ENCODE results near the gene NAA20. TPM values are rescaled to one million over a fixed set of nuclear protein-coding genes. Genes with fewer than 3 reads are reported as not detected.

NAA20 gene
- total and polyA plus RNA-seq, 2 of the 13 experiments (the other 11 are each of a cell fraction or from before 2014, with no cell fraction given) = 81.9 to 82.8 TPM

GRCh38 chr20:20002101-20002998 is 14.8 kb upstream of the NAA20 start (continued):
- TF ChIP-seq, protein P1, sequence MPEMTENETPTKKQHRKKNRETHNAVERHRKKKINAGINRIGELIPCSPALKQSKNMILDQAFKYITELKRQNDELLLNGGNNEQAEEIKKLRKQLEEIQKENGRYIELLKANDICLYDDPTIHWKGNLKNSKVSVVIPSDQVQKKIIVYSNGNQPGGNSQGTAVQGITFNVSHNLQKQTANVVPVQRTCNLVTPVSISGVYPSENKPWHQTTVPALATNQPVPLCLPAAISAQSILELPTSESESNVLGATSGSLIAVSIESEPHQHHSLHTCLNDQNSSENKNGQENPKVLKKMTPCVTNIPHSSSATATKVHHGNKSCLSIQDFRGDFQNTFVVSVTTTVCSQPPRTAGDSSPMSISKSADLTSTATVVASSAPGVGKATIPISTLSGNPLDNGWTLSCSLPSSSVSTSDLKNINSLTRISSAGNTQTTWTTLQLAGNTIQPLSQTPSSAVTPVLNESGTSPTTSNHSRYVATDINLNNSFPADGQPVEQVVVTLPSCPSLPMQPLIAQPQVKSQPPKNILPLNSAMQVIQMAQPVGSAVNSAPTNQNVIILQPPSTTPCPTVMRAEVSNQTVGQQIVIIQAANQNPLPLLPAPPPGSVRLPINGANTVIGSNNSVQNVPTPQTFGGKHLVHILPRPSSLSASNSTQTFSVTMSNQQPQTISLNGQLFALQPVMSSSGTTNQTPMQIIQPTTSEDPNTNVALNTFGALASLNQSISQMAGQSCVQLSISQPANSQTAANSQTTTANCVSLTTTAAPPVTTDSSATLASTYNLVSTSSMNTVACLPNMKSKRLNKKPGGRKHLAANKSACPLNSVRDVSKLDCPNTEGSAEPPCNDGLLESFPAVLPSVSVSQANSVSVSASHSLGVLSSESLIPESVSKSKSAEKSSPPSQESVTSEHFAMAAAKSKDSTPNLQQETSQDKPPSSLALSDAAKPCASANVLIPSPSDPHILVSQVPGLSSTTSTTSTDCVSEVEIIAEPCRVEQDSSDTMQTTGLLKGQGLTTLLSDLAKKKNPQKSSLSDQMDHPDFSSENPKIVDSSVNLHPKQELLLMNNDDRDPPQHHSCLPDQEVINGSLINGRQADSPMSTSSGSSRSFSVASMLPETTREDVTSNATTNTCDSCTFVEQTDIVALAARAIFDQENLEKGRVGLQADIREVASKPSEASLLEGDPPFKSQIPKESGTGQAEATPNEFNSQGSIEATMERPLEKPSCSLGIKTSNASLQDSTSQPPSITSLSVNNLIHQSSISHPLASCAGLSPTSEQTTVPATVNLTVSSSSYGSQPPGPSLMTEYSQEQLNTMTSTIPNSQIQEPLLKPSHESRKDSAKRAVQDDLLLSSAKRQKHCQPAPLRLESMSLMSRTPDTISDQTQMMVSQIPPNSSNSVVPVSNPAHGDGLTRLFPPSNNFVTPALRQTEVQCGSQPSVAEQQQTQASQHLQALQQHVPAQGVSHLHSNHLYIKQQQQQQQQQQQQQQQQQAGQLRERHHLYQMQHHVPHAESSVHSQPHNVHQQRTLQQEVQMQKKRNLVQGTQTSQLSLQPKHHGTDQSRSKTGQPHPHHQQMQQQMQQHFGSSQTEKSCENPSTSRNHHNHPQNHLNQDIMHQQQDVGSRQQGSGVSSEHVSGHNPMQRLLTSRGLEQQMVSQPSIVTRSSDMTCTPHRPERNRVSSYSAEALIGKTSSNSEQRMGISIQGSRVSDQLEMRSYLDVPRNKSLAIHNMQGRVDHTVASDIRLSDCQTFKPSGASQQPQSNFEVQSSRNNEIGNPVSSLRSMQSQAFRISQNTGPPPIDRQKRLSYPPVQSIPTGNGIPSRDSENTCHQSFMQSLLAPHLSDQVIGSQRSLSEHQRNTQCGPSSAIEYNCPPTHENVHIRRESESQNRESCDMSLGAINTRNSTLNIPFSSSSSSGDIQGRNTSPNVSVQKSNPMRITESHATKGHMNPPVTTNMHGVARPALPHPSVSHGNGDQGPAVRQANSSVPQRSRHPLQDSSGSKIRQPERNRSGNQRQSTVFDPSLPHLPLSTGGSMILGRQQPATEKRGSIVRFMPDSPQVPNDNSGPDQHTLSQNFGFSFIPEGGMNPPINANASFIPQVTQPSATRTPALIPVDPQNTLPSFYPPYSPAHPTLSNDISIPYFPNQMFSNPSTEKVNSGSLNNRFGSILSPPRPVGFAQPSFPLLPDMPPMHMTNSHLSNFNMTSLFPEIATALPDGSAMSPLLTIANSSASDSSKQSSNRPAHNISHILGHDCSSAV (CRISPR knock-in tag; IDR thresholded peaks at IDR 0.05; ENCODE audit: borderline replicate concordance) = no peak
- TF ChIP-seq SRY (CRISPR knock-in tag; IDR thresholded peaks at IDR 0.05) (0 out of 2 replicates have a peak, but pooled peaks have one; percentile 55), ADNP (CRISPR knock-in tag; IDR thresholded peaks at IDR 0.05) (no peak), IKZF4 (CRISPR knock-in tag; IDR thresholded peaks at IDR 0.05; ENCODE audit: borderline replicate concordance, low read depth, not compliant biosample characterization) (no peak), SUZ12 (IDR thresholded peaks at IDR 0.05; ENCODE audit: low read depth, low read length) (no peak), CEBPB (IDR thresholded peaks at IDR 0.05; ENCODE audit: borderline replicate concordance, low read depth, low read length) (peak; percentile 90), AHDC1 (CRISPR knock-in tag; IDR thresholded peaks at IDR 0.05; ENCODE audit: borderline replicate concordance) (peak; percentile 72; the same call in 1 of the 2 replicates), SKI (IDR thresholded peaks at IDR 0.05; ENCODE audit: partially characterized antibody) (peak; percentile 71), ZFAT (CRISPR knock-in tag; conservative IDR thresholded peaks at IDR 0.05) (no peak)
- TF ChIP-seq, protein P2, sequence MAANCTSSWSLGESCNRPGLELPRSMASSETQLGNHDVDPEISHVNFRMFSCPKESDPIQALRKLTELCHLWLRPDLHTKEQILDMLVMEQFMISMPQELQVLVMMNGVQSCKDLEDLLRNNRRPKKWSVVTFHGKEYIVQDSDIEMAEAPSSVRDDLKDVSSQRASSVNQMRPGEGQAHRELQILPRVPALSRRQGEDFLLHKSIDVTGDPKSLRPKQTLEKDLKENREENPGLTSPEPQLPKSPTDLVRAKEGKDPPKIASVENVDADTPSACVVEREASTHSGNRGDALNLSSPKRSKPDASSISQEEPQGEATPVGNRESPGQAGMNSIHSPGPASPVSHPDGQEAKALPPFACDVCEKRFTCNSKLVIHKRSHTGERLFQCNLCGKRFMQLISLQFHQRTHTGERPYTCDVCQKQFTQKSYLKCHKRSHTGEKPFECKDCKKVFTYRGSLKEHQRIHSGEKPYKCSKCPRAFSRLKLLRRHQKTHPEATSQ (CRISPR knock-in tag; IDR thresholded peaks at IDR 0.05; ENCODE audit: borderline replicate concordance) = 0 out of 2 replicates have a peak, but pooled peaks have one; percentile 26
